ENCODE data around the gene ARFRP1. TPM values are rescaled to one million over a fixed set of nuclear protein-coding genes. Genes with fewer than 3 reads are reported as not detected.

Gene ARFRP1
- total RNA-seq, 1 donor from 2014 or later, result 55.7 TPM

DNA sequence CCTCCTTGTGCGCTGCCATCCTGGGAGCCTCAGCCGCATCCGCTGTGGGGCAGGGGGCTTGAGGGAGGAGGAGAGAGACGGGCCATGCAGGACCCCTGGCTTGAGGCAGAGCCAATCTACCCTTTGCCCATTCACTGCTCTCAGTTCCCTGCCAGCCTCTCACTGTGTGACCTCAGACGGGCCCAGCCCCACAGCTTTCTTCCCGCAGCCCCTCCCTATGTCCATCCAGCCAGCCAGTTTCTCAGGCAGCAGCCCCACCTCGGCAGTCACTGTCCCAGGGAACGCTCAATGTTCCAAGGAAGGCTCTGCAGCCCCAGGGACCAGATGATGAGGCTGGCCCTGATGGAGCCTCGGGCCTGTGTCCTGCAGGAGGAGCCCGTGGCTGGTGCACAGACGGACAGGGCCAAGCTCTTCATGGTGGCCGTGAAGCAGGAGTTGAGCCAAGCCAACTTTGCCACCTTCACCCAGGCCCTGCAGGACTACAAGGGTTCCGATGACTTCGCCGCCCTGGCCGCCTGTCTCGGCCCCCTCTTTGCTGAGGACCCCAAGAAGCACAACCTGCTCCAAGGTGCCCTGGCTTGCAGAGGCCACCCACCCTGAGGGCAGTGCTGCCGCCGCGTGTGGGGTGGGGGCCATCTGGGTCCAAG lies 15.2 kb downstream of the ARFRP1 start:
- DNase-seq (ENCODE audit: extremely low read depth, low read depth, low spot score), result no peak

DNA sequence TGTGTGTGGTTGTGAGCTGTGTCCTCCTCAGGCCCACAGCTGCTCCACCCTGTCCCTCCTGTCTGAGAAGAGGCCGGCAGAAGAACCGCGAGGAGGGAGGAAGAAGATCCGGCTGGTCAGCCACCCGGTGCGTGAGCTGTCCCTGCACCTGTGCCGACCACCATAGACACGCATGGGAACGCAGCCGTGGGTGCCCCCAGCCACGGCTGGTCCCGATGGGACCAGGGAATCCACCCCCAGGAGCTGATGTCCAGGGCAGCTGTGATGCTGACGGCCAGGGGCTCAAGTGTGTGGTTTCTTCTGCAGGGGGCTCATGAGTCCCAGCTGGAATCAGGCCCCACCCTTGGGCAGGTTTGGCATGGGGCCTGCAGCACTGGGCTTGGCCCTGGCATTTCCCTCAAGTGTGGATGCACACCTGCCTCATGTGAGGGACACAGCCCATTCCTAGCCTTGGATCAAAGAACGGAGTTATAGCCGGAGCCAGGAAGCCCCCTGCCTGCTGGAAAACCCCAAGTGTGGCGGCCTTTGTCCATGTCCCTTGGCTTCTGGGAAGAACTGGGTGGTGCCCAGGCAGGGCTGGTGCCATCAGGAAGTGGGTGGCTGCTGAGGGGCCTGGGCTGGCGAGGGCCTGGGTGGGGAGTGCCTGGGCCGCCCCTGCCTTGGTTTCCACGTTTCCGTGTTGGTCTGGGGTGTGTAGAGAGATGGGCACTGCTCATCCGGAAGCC lies 15.9 kb downstream of the ARFRP1 start:
- DNase-seq (ENCODE audit: extremely low read depth, low read depth, low spot score), result no peak

DNA sequence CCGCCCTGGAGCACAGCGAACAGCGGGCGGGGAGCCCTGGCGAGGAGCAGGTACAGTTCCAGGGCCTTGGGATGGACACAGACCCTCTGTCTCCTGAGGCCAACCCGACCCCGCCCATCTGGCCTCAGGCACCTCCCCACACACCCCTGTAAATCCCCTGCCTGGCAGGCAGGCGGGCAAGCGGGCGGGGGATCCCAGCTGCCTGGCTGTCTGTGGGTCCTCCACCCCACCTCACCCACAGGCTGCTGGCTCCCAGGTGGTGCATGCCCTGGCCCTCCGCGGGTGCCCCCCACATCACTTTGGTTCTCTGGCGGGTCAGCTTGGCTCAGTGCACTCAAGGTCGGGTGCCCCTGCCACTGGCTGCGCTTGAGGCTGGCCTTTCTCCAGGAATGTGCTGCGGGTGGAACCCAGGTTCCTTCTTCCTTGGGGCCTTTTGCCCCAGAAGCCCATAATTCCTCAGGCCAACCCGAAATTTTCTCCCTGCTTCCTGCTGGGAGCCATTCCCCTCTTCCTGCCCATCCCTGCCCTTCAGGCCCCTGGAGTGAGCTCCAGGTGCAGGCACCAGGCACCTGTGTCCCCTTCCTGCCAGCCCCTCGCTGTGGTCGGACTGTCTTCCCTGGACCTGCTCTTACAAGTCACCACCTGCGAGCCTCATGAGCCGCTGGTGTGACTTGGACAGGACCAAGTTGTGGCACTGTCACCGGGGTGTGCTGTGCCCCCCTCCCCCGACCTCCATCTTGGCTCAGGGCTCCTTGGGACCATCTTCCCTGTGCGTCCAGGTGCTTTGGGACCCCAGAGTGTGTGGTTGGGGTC lies 16.7 kb downstream of the ARFRP1 start:
- no peak for DNase-seq (ENCODE audit: extremely low read depth, low read depth, low spot score)

DNA sequence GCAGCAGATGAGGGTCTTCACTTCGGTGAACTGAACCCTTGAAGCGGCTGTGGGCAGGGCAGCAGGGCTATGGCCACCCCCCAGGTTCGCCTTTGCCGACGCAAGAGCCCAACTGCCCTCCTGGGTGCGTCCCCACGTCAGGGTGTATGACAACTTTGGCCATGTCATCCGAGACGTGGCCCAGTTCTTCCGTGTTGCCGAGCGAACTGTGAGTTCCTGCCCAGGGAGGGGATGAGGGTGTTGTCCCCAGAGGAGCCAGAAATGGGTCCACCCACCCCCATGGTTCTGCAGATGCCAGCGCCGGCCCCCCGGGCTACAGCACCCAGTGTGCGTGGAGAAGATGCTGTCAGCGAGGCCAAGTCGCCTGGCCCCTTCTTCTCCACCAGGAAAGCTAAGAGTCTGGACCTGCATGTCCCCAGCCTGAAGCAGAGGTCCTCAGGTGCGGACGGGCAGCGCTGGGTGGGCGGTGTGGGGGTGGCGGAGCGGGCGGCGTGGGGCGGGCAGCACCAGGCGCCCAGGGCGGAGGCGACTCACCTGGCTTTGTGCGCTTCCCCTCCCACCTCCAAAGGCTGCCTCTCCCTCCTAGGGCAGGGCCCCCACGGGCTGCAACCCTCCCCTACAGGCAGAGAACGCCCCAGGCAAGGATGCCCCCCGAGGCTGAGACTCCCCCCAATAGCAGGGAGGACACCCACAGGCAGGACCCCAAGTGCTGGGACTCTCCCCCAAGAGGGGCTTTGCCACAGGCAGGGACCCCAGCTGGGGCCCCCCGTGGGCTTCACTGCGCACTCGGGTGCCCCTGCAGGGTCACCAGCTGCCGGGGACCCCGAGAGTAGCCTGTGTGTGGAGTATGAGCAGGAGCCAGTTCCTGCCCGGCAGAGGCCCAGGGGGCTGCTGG lies 17.5 kb downstream of the ARFRP1 start:
- no peak for DNase-seq (ENCODE audit: extremely low read depth, low read depth, low spot score)

DNA sequence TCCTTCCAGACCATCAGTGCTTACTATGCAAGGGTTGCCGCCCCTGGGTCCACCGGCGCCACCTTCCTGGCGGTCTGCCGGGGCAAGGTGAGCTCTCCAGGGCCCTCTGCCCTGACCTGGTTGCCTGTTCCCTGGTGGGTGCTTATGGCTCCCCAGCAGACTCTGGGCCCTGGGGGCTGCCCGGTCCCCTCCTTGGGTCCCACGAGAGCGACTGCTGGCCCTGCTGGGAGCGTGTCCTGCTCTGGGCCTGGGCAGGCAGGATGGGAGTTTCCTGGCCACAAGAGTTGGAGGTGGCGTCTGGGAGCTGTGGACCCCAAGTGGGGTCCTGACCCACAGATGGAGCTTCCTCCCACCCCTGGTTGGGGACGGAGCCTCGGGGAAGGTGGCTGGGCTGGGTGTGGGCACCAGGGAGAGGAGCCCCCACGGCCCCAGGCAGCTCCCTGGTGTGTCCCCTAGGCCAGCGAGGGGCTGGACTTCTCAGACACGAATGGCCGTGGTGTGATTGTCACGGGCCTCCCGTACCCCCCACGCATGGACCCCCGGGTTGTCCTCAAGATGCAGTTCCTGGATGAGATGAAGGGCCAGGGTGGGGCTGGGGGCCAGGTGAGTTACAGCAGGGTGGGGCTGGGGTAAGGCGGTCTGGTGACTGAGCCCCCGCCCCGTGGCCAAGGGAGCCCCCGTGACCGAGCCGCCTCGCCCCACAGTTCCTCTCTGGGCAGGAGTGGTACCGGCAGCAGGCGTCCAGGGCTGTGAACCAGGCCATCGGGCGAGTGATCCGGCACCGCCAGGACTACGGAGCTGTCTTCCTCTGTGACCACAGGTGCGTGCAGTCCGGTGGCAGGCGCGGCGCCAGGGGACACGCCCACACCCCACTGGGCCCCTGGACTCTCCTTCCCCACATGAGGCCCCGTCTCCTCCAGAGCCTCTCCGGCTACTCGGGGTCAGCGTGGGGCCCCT lies 18.5 kb downstream of the ARFRP1 start:
- DNase-seq (ENCODE audit: extremely low read depth, low read depth, low spot score), result no peak

- no peak for DNase-seq (ENCODE audit: extremely low read depth, low read depth, low spot score)
Observed at GRCh38 chr20:63688228-63689045, 19.3 kb downstream of the ARFRP1 start.

DNA sequence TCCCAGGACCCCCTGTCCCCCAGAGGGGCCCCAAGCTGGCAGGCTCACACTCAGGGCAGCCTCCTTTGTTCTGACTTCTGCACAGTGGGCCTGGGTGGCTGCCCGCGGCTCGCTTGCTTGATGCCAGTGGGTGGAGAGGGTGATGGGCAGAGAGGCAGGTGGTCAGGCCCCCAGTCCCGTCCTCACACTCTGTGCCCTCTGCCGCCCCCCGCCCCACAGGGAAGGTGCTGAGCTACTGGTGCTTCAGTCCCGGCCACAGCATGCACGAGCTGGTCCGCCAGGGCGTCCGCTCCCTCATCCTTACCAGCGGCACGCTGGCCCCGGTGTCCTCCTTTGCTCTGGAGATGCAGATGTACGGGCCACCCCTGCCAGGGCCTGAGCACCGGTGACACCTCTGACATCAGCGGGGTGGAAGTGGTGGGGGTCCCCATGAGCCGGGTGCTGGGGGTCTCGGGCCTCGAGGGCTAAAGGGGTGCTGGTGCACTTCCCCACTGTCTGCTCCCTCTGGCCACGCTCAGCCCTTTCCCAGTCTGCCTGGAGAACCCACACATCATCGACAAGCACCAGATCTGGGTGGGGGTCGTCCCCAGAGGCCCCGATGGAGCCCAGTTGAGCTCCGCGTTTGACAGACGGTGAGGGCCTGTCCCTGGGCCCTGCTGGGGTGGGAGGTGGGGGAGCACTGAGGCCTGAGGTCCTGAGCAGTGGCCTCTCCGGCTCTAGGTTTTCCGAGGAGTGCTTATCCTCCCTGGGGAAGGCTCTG lies 20.2 kb downstream of the ARFRP1 start:
- no peak for DNase-seq (ENCODE audit: extremely low read depth, low read depth, low spot score)

DNA sequence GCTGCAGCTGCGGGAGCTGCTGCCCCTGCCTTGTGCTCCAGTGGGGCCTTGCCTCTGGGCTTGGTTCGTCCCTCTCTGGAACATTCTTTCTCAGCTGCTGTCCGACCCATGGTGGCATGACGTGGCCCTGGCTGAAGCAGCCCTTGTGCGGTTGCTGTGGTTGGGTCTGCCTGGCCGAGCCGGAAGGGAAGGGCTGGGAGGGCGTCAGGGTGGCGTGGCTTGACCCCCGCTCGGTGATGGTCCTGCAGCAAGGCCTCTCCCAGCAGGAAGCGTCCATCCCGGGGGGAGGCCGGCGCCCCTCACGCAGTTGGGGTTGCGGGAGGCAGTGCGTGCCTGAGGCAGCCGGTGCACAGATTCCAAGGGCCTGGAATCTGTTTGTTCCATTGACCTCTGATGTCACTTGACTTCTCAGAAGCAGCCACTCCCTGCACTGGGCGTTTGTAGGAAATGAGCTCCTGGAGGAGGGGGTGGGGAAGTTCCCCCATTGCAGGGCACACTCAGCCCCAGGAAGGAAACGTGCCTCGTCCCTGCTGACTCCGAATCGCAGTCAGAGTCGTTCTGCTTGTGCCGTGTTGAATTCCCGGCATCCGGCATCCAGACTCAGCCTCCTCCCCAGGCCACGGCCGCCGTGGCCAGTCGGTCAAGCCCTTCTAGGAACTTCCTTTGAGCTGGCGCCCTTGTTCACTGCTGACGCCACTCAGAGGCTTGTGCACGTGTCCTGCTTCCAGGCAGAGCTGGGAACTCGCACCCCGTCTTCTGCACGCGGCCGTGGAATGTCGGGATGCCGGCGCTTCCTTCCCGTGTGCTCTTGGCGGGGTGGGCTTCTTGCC lies 21.1 kb downstream of the ARFRP1 start:
- peak; percentile 81 for DNase-seq (ENCODE audit: extremely low read depth, low read depth, low spot score)

- no peak for DNase-seq (ENCODE audit: extremely low read depth, low read depth, low spot score)
Observed at GRCh38 chr20:63686094-63686491, 21.7 kb downstream of the ARFRP1 start.

GRCh38 chr20:63685269-63686026 lies 22.3 kb downstream of the ARFRP1 start:
- DNase-seq (ENCODE audit: extremely low read depth, low read depth, low spot score), result no peak

DNA sequence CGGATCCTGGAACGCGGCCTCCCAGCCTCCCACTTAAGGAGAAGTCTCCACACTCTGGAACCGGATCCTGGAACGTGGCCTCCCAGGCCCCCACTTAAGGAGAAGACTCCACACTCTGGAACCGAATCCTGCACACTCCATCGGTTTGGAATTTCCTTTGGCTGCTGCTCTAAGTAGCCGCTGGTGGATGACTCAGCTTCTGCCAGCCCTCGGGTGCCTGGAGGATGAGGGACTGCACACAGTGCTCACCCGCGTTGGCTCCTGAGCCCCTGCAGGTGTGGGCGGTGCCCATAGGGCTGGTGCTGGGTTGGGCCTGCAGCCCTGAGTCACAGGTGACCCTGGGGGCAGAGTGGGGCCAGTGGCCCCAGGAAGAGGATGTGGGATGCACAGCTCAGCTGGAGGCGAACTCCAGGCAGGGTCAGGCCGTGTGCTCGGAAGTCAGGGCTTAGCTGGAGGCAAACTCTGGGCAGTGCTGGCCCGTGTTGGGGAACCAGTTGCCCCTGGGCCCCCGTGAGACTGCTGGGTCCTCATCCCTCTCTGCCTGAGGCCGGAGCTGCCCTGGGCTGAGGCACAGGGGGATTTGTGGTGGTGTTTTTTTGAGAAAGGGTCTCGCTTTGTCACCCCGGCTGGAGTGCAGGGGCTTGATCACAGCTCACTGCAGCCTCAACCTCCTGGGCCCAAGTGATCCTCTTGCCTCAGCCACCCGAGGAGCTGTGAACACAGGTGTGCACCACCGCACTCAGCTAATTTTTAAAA lies 25.2 kb downstream of the ARFRP1 start:
- DNase-seq (ENCODE audit: extremely low read depth, low read depth, low spot score), result peak; percentile 96

DNA sequence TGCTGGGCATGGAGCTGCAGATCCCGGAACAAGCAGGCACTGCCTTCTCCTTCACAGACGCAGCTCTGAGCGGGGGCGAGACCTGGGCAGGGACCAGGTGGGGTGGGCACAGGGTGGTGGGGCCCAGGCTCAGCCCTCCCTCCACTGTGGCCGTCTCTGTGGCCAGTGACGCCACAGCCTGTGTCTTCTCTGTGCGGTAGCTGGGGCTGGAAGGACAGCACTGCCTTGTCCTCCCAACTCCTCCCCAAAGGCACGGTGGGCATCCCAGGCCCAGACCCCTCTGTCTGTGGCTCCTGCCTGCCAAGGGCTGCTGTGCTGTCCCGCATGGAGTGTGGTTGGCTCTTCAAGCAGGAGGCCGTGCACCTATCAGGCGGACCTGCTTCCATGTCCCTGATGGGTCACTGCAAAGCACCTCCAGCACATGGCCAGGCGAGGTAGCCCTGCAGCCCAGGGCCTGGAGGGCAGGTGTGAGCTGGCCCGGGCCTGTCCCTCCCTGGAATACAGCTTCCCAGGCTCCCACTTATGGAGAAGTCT lies 26.1 kb downstream of the ARFRP1 start:
- no peak for DNase-seq (ENCODE audit: extremely low read depth, low read depth, low spot score)

DNA sequence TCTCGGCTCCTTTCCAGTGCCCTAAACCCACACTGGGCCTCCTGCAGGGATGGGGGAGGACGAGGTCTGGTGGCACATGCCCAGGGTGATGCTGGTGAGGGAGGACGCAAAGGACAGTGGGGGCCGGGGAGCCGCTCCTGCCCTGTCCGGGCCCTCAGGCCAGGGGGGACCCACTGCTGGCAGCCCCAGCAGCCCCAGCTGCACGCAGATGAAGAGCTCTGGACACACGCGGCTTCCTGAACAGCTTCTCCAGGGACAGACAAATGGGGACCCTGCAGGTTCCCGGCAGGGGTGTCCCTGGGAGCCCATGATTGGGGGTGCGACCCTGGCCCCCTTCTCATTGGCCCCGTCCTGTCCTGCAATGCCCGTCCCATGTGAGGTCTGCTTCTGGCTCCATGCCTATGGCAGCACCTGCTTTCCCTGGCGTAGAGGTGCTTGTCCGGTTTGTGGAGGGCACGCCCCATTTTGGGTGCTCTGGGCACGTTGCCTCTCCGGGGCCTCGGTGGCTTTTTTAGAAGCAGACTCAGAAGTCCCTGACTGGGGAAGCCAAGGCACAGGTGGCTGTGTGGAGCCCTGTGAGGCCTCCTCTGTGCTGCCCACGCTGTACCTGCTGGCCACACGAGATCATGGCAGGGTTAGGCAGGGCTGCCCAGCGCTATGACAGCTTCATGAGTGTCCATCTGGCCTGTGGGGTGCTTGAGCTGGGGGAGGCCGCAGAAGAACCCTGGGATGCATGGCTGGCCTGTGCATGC lies 26.7 kb downstream of the ARFRP1 start:
- DNase-seq (ENCODE audit: extremely low read depth, low read depth, low spot score), result no peak

GRCh38 chr20:63680427-63680826 lies 27.3 kb downstream of the ARFRP1 start:
- no peak for DNase-seq (ENCODE audit: extremely low read depth, low read depth, low spot score)

Data from glomerular endothelial cell (primary cell).